ENCODE measurements around the gene ADAMTS8.

Gene ADAMTS8

GRCh38 chr11:130433357-130433756 is 4.9 kb upstream of the ADAMTS8 start:
- H3K36me3 Mint-ChIP-seq: no peaks in the 10 kb centered on the region
- H3K9me3 Mint-ChIP-seq: no peaks in the 10 kb centered on the region
- peaks cover 10% of the 10 kb centered on the region for H3K4me1 Mint-ChIP-seq
- no peak overlapping the region for H3K27ac Mint-ChIP-seq
- no peak overlapping the region for H3K4me3 Mint-ChIP-seq
- ATAC-seq: no peak
- DNase-seq (ENCODE audit: low spot score in 2 of 2): no peak

- H3K27ac Mint-ChIP-seq: no peak overlapping the region
- no peak overlapping the region for H3K4me3 Mint-ChIP-seq
- no peak for ATAC-seq
- H3K4me1 Mint-ChIP-seq: peaks cover 13% of the 10 kb centered on the region
- no peaks in the 10 kb centered on the region for H3K36me3 Mint-ChIP-seq
- no peak for DNase-seq (ENCODE audit: low spot score in 2 of 2)
- H3K9me3 Mint-ChIP-seq: no peaks in the 10 kb centered on the region
These were observed 3.4 kb upstream of the ADAMTS8 start for GRCh38 chr11:130431801-130432200.

- H3K4me3 Mint-ChIP-seq: no peak overlapping the region
- no peaks in the 10 kb centered on the region for H3K36me3 Mint-ChIP-seq
- no peaks in the 10 kb centered on the region for H3K9me3 Mint-ChIP-seq
- H3K27ac Mint-ChIP-seq: no peak overlapping the region
- peak; percentile 44 to 79 for DNase-seq (ENCODE audit: low spot score in 2 of 2)
- H3K4me1 Mint-ChIP-seq: peaks cover 14% of the 10 kb centered on the region
- ATAC-seq: peak; percentile 52
These were observed 2.9 kb upstream of the ADAMTS8 start for GRCh38 chr11:130431331-130431773.

- no peak overlapping the region for H3K27ac Mint-ChIP-seq
- H3K9me3 Mint-ChIP-seq: no peaks in the 10 kb centered on the region
- ATAC-seq (no peak), DNase-seq (ENCODE audit: low spot score in 2 of 2) (no peak)
- H3K4me1 Mint-ChIP-seq: peaks cover 14% of the 10 kb centered on the region
- H3K4me3 Mint-ChIP-seq: no peak overlapping the region
- no peaks in the 10 kb centered on the region for H3K36me3 Mint-ChIP-seq
These were observed 1.6 kb upstream of the ADAMTS8 start for GRCh38 chr11:130429983-130430382.

- DNase-seq (ENCODE audit: low spot score in 2 of 2) (no peak), ATAC-seq (no peak)
- peaks cover 14% of the 10 kb centered on the region for H3K4me1 Mint-ChIP-seq
- no peaks in the 10 kb centered on the region for H3K9me3 Mint-ChIP-seq
- no peaks in the 10 kb centered on the region for H3K36me3 Mint-ChIP-seq
- H3K27ac Mint-ChIP-seq: no peak overlapping the region
- H3K4me3 Mint-ChIP-seq: peak overlapping the region; percentile 69
These were observed 792 bp upstream of the ADAMTS8 start for GRCh38 chr11:130429120-130429681.

- DNase-seq (ENCODE audit: low spot score in 2 of 2): no peak
- no peaks in the 10 kb centered on the region for H3K9me3 Mint-ChIP-seq
- H3K4me3 Mint-ChIP-seq: peak overlapping the region; percentile 65
- peak; percentile 17 for ATAC-seq
- H3K27ac Mint-ChIP-seq: no peak overlapping the region
- no peaks in the 10 kb centered on the region for H3K36me3 Mint-ChIP-seq
- peaks cover 14% of the 10 kb centered on the region for H3K4me1 Mint-ChIP-seq
These were observed 661 bp downstream of the ADAMTS8 start for GRCh38 chr11:130427581-130428315.

GRCh38 chr11:130426837-130427341 is 1.5 kb downstream of the ADAMTS8 start:
- no peak for ATAC-seq
- DNase-seq (ENCODE audit: low spot score in 2 of 2): no peak
- Mint-ChIP-seq H3K9me3 (no peaks in the 10 kb centered on the region), H3K36me3 (no peaks in the 10 kb centered on the region), H3K4me3 (peak overlapping the region; percentile 65), H3K27ac (no peak overlapping the region), H3K4me1 (peaks cover 14% of the 10 kb centered on the region)

GRCh38 chr11:130426223-130426836 is 2.1 kb downstream of the ADAMTS8 start:
- Mint-ChIP-seq H3K27ac (no peak overlapping the region), H3K9me3 (no peaks in the 10 kb centered on the region), H3K4me3 (peak overlapping the region; percentile 65), H3K36me3 (no peaks in the 10 kb centered on the region), H3K4me1 (peaks cover 14% of the 10 kb centered on the region)
- ATAC-seq (no peak), DNase-seq (ENCODE audit: low spot score in 2 of 2) (no peak)

GRCh38 chr11:130425156-130425555 is 3.3 kb downstream of the ADAMTS8 start:
- Mint-ChIP-seq H3K9me3 (no peaks in the 10 kb centered on the region), H3K4me3 (no peak overlapping the region), H3K36me3 (no peaks in the 10 kb centered on the region), H3K4me1 (peaks cover 14% of the 10 kb centered on the region), H3K27ac (no peak overlapping the region)
- no peak for ATAC-seq
- no peak for DNase-seq (ENCODE audit: low spot score in 2 of 2)

- Mint-ChIP-seq H3K9me3 (no peaks in the 10 kb centered on the region), H3K36me3 (no peaks in the 10 kb centered on the region), H3K27ac (no peak overlapping the region), H3K4me1 (peaks cover 14% of the 10 kb centered on the region), H3K4me3 (no peak overlapping the region)
- DNase-seq (ENCODE audit: low spot score in 2 of 2) (no peak), ATAC-seq (no peak)
These were observed 3.7 kb downstream of the ADAMTS8 start for GRCh38 chr11:130424613-130425140.

GRCh38 chr11:130423541-130424142 is 4.8 kb downstream of the ADAMTS8 start:
- Mint-ChIP-seq H3K4me1 (peaks cover 9% of the 10 kb centered on the region), H3K27ac (no peak overlapping the region), H3K36me3 (no peaks in the 10 kb centered on the region), H3K4me3 (no peak overlapping the region), H3K9me3 (no peaks in the 10 kb centered on the region)
- DNase-seq (ENCODE audit: low spot score in 2 of 2) (no peak), ATAC-seq (no peak)

- DNase-seq (ENCODE audit: low spot score in 2 of 2) (no peak), ATAC-seq (no peak)
- Mint-ChIP-seq H3K4me1 (peaks cover 6% of the 10 kb centered on the region), H3K36me3 (no peaks in the 10 kb centered on the region), H3K4me3 (no peak overlapping the region), H3K27ac (no peak overlapping the region), H3K9me3 (no peaks in the 10 kb centered on the region)
These were observed 6.0 kb downstream of the ADAMTS8 start for GRCh38 chr11:130422251-130422995.

GRCh38 chr11:130421697-130422096 is 6.7 kb downstream of the ADAMTS8 start:
- H3K9me3 Mint-ChIP-seq: no peaks in the 10 kb centered on the region
- ATAC-seq: no peak
- H3K4me3 Mint-ChIP-seq: no peak overlapping the region
- no peak for DNase-seq (ENCODE audit: low spot score in 2 of 2)
- H3K36me3 Mint-ChIP-seq: no peaks in the 10 kb centered on the region
- no peaks in the 10 kb centered on the region for H3K4me1 Mint-ChIP-seq
- no peak overlapping the region for H3K27ac Mint-ChIP-seq

- no peak for ATAC-seq
- no peak overlapping the region for H3K4me3 Mint-ChIP-seq
- DNase-seq (ENCODE audit: low spot score in 2 of 2): no peak
- no peaks in the 10 kb centered on the region for H3K4me1 Mint-ChIP-seq
- H3K27ac Mint-ChIP-seq: no peak overlapping the region
- no peaks in the 10 kb centered on the region for H3K9me3 Mint-ChIP-seq
- no peaks in the 10 kb centered on the region for H3K36me3 Mint-ChIP-seq
These were observed 7.2 kb downstream of the ADAMTS8 start for GRCh38 chr11:130421199-130421585.
